ENCODE data around the gene USP12.

DNA sequence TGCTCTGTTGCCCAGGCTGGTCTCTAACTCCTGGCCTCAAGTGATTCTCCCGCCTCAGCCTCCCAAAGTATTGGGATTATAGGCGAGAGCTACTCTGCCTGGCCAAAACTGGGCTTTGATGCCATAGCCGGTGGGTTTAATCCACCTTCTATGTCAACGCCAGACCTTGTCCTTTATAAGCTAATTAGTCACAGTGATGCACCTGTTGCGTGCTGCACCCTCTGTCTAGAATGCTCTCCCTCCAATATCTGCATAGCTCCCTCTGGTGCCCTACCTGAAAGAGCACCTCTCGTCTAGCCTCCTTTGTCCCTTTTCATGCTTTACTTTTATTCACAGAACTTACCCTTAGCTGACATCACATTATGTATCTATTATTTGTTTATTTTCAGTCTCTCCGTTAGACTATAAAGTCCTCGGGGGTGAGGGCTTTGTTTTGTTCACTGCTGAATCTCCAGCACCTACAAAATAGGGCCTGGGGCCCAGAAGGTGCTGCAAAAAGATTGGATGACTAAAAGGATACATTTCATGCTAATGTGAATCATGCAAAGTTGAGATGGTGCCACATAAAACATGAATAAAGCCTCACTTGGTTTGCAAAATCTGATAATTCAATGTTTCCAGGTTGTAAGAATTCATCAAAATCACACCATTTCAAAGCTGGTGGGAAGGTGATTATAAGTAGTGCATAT lies 148.1 kb downstream of the USP12 start:
- TF ChIP-seq, protein P1, sequence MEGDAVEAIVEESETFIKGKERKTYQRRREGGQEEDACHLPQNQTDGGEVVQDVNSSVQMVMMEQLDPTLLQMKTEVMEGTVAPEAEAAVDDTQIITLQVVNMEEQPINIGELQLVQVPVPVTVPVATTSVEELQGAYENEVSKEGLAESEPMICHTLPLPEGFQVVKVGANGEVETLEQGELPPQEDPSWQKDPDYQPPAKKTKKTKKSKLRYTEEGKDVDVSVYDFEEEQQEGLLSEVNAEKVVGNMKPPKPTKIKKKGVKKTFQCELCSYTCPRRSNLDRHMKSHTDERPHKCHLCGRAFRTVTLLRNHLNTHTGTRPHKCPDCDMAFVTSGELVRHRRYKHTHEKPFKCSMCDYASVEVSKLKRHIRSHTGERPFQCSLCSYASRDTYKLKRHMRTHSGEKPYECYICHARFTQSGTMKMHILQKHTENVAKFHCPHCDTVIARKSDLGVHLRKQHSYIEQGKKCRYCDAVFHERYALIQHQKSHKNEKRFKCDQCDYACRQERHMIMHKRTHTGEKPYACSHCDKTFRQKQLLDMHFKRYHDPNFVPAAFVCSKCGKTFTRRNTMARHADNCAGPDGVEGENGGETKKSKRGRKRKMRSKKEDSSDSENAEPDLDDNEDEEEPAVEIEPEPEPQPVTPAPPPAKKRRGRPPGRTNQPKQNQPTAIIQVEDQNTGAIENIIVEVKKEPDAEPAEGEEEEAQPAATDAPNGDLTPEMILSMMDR (IDR thresholded peaks at IDR 0.05), result no peak
- no peak for TF ChIP-seq POLR2A (IDR thresholded peaks at IDR 0.05)

Measured in esophagus squamous epithelium (tissue), 4 donors.